ENCODE results near the gene MYL10.
"Not testable (repeated sequence)": the region's sequence is repeated elsewhere in the genome, so short reads cannot be mapped to it uniquely, and the experiment has no call there.

MYL10 gene

DNA sequence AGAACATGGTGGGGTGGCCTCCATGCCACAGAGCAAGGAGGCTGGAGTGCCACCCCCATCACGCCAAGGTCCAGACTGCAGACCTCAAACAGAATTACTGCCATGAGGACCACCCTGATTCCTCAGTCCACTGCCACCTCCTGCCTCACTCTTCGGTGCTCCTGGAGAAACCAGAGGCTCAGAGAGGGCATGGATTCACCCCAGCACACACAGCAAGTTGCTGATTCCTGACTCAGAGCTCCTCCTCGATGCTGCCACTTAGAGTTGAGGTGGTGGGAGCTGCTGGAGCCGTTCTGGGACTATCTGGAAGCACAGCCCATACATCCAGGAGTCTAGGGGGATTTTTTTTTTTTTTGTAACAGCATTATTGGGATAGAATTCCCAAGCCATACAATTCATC is 22.0 kb upstream of the MYL10 start:
- no peaks in the 10 kb centered on the region for H3K4me1 ChIP-seq (ENCODE audit: control insufficient read depth, low read depth, low read length)
- no peaks in the 10 kb centered on the region for H3K79me2 ChIP-seq (ENCODE audit: control insufficient read depth, insufficient read depth, low read length)
- no peak overlapping the region for H3K56ac ChIP-seq (ENCODE audit: low read length)
- H2BK5ac ChIP-seq (ENCODE audit: low read length): no peak overlapping the region
- no peaks in the 10 kb centered on the region for H3K79me1 ChIP-seq (ENCODE audit: low read length)
- H3K27ac ChIP-seq (ENCODE audit: low read depth, low read length): no peak overlapping the region
- H3K4ac ChIP-seq (ENCODE audit: low read depth, low read length): no peak overlapping the region
- H3K27me3 ChIP-seq (ENCODE audit: insufficient read depth, low read length, poor library complexity): no peaks in the 10 kb centered on the region
- DNase-seq: no peak
- no peak overlapping the region for H3K18ac ChIP-seq (ENCODE audit: low read length)
- no peak overlapping the region for H2BK120ac ChIP-seq (ENCODE audit: low read depth, low read length)
- H3K4me3 ChIP-seq (ENCODE audit: low read length): no peak overlapping the region
- H2AK5ac ChIP-seq (ENCODE audit: low read length): no peak overlapping the region
- H4K8ac ChIP-seq (ENCODE audit: low read depth, low read length): no peak overlapping the region
- H3K9ac ChIP-seq (ENCODE audit: low read length): no peak overlapping the region
- no peak overlapping the region for H3K4me2 ChIP-seq (ENCODE audit: low read length)
- H4K5ac ChIP-seq (ENCODE audit: low read length): no peak overlapping the region
- no peak overlapping the region for H3K23ac ChIP-seq (ENCODE audit: low read length)
- no peak overlapping the region for H2BK15ac ChIP-seq (replicated peaks; ENCODE audit: low read depth)
- WGBS (ENCODE audit: extremely low coverage, insufficient coverage, low lambda C conversion rate): no CpG with 5 or more reads among the region's 4 CpGs
- no peaks in the 10 kb centered on the region for H3K36me3 ChIP-seq (ENCODE audit: control insufficient read depth, insufficient read depth, low read length)

DNA sequence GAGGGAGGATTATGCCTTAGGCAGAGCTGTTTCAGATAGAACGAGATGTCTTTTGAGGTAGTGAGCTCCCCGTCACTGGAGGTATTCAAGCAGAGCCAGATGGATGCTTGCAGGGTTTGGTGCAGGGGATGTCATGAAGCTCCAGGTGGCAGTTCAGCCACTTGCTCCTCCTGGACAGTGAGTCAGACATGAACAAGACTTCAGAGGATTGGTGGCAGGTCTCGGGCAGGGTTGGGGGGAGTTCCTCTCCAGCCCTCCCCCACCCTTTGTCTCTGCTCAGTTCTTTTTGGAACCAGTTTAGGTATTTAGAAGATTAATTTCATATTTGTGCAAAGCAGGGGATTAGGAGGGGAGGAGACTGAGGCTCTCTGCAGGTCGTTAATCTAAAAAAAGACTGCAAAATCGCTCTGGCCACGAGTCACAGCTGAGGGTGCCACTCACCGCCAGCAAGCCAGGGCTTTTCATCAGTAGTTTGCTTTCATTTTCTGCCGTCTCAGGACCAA is 21.5 kb upstream of the MYL10 start:
- H3K27me3 ChIP-seq (ENCODE audit: insufficient read depth, low read length, poor library complexity): no peaks in the 10 kb centered on the region
- no peaks in the 10 kb centered on the region for H3K4me1 ChIP-seq (ENCODE audit: control insufficient read depth, low read depth, low read length)
- no peak overlapping the region for H4K8ac ChIP-seq (ENCODE audit: low read depth, low read length)
- H3K27ac ChIP-seq (ENCODE audit: low read depth, low read length): no peak overlapping the region
- WGBS (ENCODE audit: extremely low coverage, insufficient coverage, low lambda C conversion rate): no CpG with 5 or more reads among the region's 8 CpGs
- no peak overlapping the region for H2AK5ac ChIP-seq (ENCODE audit: low read length)
- no peak overlapping the region for H3K18ac ChIP-seq (ENCODE audit: low read length)
- H2BK15ac ChIP-seq (replicated peaks; ENCODE audit: low read depth): no peak overlapping the region
- H3K79me2 ChIP-seq (ENCODE audit: control insufficient read depth, insufficient read depth, low read length): no peaks in the 10 kb centered on the region
- no peak overlapping the region for H3K4me2 ChIP-seq (ENCODE audit: low read length)
- no peak overlapping the region for H4K5ac ChIP-seq (ENCODE audit: low read length)
- no peak overlapping the region for H2BK120ac ChIP-seq (ENCODE audit: low read depth, low read length)
- no peak overlapping the region for H3K4ac ChIP-seq (ENCODE audit: low read depth, low read length)
- H3K9ac ChIP-seq (ENCODE audit: low read length): no peak overlapping the region
- H2BK5ac ChIP-seq (ENCODE audit: low read length): no peak overlapping the region
- H3K36me3 ChIP-seq (ENCODE audit: control insufficient read depth, insufficient read depth, low read length): no peaks in the 10 kb centered on the region
- H3K56ac ChIP-seq (ENCODE audit: low read length): no peak overlapping the region
- DNase-seq: no peak
- H3K4me3 ChIP-seq (ENCODE audit: low read length): no peak overlapping the region
- H3K23ac ChIP-seq (ENCODE audit: low read length): no peak overlapping the region
- no peaks in the 10 kb centered on the region for H3K79me1 ChIP-seq (ENCODE audit: low read length)

DNA sequence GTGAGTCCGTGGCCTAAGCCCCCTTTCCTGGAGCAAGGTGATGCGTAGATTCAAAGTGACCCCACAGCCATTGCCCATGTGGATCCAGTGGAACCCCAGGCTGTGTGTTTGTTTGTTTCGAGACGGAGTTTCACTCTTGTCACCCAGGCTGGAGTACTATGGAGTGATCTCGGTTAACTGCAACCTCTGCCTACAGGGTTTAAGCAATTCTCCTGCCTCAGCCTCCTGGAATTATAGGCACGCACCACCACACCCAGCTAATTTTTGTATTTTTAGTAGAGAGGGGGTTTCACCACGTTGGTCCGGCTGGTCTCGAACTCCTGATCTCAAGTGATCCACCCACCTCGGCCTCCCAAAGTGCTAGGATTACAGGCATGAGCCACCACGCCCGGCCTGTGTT is 18.8 kb upstream of the MYL10 start:
- not testable (repeated sequence) for DNase-seq; H2BK15ac ChIP-seq (replicated peaks; ENCODE audit: low read depth); H3K18ac ChIP-seq (ENCODE audit: low read length); H2BK5ac ChIP-seq (ENCODE audit: low read length); H3K27me3 ChIP-seq (ENCODE audit: insufficient read depth, low read length, poor library complexity); H3K27ac ChIP-seq (ENCODE audit: low read depth, low read length); H3K4ac ChIP-seq (ENCODE audit: low read depth, low read length); H3K79me1 ChIP-seq (ENCODE audit: low read length); H3K36me3 ChIP-seq (ENCODE audit: control insufficient read depth, insufficient read depth, low read length); H3K56ac ChIP-seq (ENCODE audit: low read length); H3K4me1 ChIP-seq (ENCODE audit: control insufficient read depth, low read depth, low read length); H2BK120ac ChIP-seq (ENCODE audit: low read depth, low read length); H3K4me3 ChIP-seq (ENCODE audit: low read length); H2AK5ac ChIP-seq (ENCODE audit: low read length); H3K4me2 ChIP-seq (ENCODE audit: low read length); H3K79me2 ChIP-seq (ENCODE audit: control insufficient read depth, insufficient read depth, low read length); H4K5ac ChIP-seq (ENCODE audit: low read length); H3K23ac ChIP-seq (ENCODE audit: low read length); H3K9ac ChIP-seq (ENCODE audit: low read length); H4K8ac ChIP-seq (ENCODE audit: low read depth, low read length)
- WGBS (ENCODE audit: extremely low coverage, insufficient coverage, low lambda C conversion rate): no CpG with 5 or more reads among the region's 12 CpGs

DNA sequence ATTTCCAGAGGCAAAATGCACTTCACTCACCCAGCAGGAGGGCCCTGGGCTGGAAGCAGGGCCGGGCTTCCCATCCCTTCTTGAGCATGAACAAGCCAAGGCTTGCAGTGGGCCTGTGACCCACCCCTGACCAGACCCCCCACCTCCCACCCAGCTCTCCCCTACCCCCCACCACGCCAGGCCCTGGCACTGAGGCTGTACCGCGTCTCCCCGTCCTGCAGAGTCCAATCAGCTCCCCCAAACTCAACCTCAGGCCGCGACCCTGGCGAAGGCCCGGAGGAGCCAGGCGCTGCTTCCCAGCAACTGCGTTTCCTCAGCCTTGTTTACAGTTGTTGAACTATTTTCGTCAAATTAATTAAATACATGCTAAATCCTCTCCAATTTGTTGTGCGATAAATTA is 16.9 kb upstream of the MYL10 start:
- Histone ChIP-seq H3K79me1 (ENCODE audit: low read length) (no peaks in the 10 kb centered on the region), H2BK15ac (replicated peaks; ENCODE audit: low read depth) (no peak overlapping the region), H2BK120ac (ENCODE audit: low read depth, low read length) (no peak overlapping the region), H3K27me3 (ENCODE audit: insufficient read depth, low read length, poor library complexity) (no peaks in the 10 kb centered on the region), H3K4me3 (ENCODE audit: low read length) (no peak overlapping the region), H3K4me2 (ENCODE audit: low read length) (no peak overlapping the region), H3K79me2 (ENCODE audit: control insufficient read depth, insufficient read depth, low read length) (no peaks in the 10 kb centered on the region), H3K36me3 (ENCODE audit: control insufficient read depth, insufficient read depth, low read length) (no peaks in the 10 kb centered on the region), H3K56ac (ENCODE audit: low read length) (no peak overlapping the region), H4K8ac (ENCODE audit: low read depth, low read length) (no peak overlapping the region), H3K23ac (ENCODE audit: low read length) (no peak overlapping the region), H2BK5ac (ENCODE audit: low read length) (no peak overlapping the region), H4K5ac (ENCODE audit: low read length) (no peak overlapping the region), H3K27ac (ENCODE audit: low read depth, low read length) (no peak overlapping the region), H3K9ac (ENCODE audit: low read length) (no peak overlapping the region), H2AK5ac (ENCODE audit: low read length) (no peak overlapping the region), H3K4ac (ENCODE audit: low read depth, low read length) (no peak overlapping the region), H3K18ac (ENCODE audit: low read length) (no peak overlapping the region), H3K4me1 (ENCODE audit: control insufficient read depth, low read depth, low read length) (no peaks in the 10 kb centered on the region)
- no peak for DNase-seq
- no CpG with 5 or more reads among the region's 13 CpGs for WGBS (ENCODE audit: extremely low coverage, insufficient coverage, low lambda C conversion rate)

DNA sequence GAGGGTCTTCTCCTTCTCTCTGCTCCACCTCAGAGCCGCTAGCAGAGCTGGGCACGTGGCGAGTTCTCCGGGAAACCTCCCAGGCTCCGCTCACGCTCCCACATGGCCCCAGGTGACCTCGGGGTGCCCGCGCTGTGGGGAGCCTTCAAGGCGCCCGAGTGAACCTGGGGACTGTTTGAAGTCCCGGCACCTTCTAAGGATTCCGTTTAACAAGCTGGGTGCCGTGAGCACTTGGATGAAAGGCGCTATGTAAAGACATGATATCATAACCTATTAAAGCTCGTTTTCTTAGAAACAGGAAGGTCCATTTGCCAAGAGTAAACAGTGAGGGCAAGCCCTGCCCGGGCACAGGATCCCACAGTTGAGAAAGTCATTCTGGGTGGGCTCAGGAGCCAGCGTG is 15.8 kb upstream of the MYL10 start:
- no peaks in the 10 kb centered on the region for H3K27me3 ChIP-seq (ENCODE audit: insufficient read depth, low read length, poor library complexity)
- no peak overlapping the region for H3K4me3 ChIP-seq (ENCODE audit: low read length)
- H2BK15ac ChIP-seq (replicated peaks; ENCODE audit: low read depth): no peak overlapping the region
- H3K4me2 ChIP-seq (ENCODE audit: low read length): no peak overlapping the region
- H3K79me1 ChIP-seq (ENCODE audit: low read length): no peaks in the 10 kb centered on the region
- no peak overlapping the region for H3K27ac ChIP-seq (ENCODE audit: low read depth, low read length)
- H2BK5ac ChIP-seq (ENCODE audit: low read length): no peak overlapping the region
- H4K5ac ChIP-seq (ENCODE audit: low read length): no peak overlapping the region
- no peak overlapping the region for H3K4ac ChIP-seq (ENCODE audit: low read depth, low read length)
- H2AK5ac ChIP-seq (ENCODE audit: low read length): no peak overlapping the region
- no peak for DNase-seq
- no peak overlapping the region for H3K9ac ChIP-seq (ENCODE audit: low read length)
- H3K56ac ChIP-seq (ENCODE audit: low read length): peak overlapping the region; percentile 25
- no CpG with 5 or more reads among the region's 18 CpGs for WGBS (ENCODE audit: extremely low coverage, insufficient coverage, low lambda C conversion rate)
- H3K36me3 ChIP-seq (ENCODE audit: control insufficient read depth, insufficient read depth, low read length): no peaks in the 10 kb centered on the region
- H3K18ac ChIP-seq (ENCODE audit: low read length): peak overlapping the region; percentile 9
- H3K4me1 ChIP-seq (ENCODE audit: control insufficient read depth, low read depth, low read length): no peaks in the 10 kb centered on the region
- H3K79me2 ChIP-seq (ENCODE audit: control insufficient read depth, insufficient read depth, low read length): no peaks in the 10 kb centered on the region
- H2BK120ac ChIP-seq (ENCODE audit: low read depth, low read length): no peak overlapping the region
- no peak overlapping the region for H4K8ac ChIP-seq (ENCODE audit: low read depth, low read length)
- no peak overlapping the region for H3K23ac ChIP-seq (ENCODE audit: low read length)

DNA sequence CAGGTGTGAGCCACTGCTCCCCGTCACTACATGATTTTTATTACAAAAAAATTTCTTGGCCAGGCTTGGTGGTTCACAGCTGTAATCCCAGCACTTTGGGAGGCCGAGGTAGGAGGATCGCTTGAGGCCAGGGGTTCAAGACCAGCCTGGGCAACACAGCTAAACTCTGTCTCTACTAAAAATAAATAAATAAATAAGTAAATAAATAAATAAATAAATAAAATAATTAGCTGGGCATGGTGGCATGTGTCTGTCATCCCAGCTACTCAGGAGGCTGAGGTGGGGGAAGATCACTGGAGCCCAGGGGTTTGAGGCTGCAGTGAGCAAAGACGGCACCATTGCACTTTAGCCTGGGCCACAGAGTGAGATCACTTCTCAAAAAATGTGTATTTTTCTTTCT is 10.0 kb upstream of the MYL10 start:
- H4K8ac ChIP-seq (ENCODE audit: low read depth, low read length); H3K56ac ChIP-seq (ENCODE audit: low read length); H3K27ac ChIP-seq (ENCODE audit: low read depth, low read length); H4K5ac ChIP-seq (ENCODE audit: low read length); H2BK15ac ChIP-seq (replicated peaks; ENCODE audit: low read depth); H3K4ac ChIP-seq (ENCODE audit: low read depth, low read length); H3K27me3 ChIP-seq (ENCODE audit: insufficient read depth, low read length, poor library complexity); H2BK120ac ChIP-seq (ENCODE audit: low read depth, low read length); H3K4me2 ChIP-seq (ENCODE audit: low read length); H3K23ac ChIP-seq (ENCODE audit: low read length); H3K4me1 ChIP-seq (ENCODE audit: control insufficient read depth, low read depth, low read length); H3K79me1 ChIP-seq (ENCODE audit: low read length); H3K79me2 ChIP-seq (ENCODE audit: control insufficient read depth, insufficient read depth, low read length); H3K4me3 ChIP-seq (ENCODE audit: low read length); H2AK5ac ChIP-seq (ENCODE audit: low read length); H2BK5ac ChIP-seq (ENCODE audit: low read length); DNase-seq; H3K9ac ChIP-seq (ENCODE audit: low read length); H3K18ac ChIP-seq (ENCODE audit: low read length); H3K36me3 ChIP-seq (ENCODE audit: control insufficient read depth, insufficient read depth, low read length): not testable (repeated sequence)
- no CpG with 5 or more reads among the region's 4 CpGs for WGBS (ENCODE audit: extremely low coverage, insufficient coverage, low lambda C conversion rate)
